ENCODE results near the gene EPHA7. TPM values are rescaled to one million over a fixed set of nuclear protein-coding genes. Genes with fewer than 3 reads are reported as not detected.

EPHA7 gene
- total and polyA plus RNA-seq, 2 of the 13 experiments (the other 11 are each of a cell fraction or from before 2014, with no cell fraction given): not detected

GRCh38 chr6:93193868-93194267 is 225.5 kb downstream of the EPHA7 start:
- POLR2A ChIA-PET: no interaction called here
- no peaks in the 10 kb centered on the region for H4K20me1 ChIP-seq (ENCODE audit: insufficient read depth, low read length)

More at GRCh38 chr6:93193868-93194267, 225.5 kb downstream of the EPHA7 start:
- DNase-seq (ENCODE audit: low spot score): no peak
- no TSS peak for BruUV-seq (replicated peaks)
- Histone ChIP-seq H3K36me3 (replicated peaks in 1 of 2; ENCODE audit: control insufficient read depth in 1 of 2, insufficient read depth in 2 of 2, low read length in 2 of 2) (no peaks in the 10 kb centered on the region), H3K4me2 (ENCODE audit: low read depth, low read length) (no peak overlapping the region), H3K9me3 (ENCODE audit: low read length) (no peaks in the 10 kb centered on the region), H3K4me3 (replicated peaks in 1 of 3; ENCODE audit: insufficient read depth in 1 of 3, low read depth in 2 of 3, low read length in 3 of 3) (no peak overlapping the region), H2AFZ (ENCODE audit: low read length) (no peak overlapping the region), H3K4me1 (ENCODE audit: insufficient read depth, low read length) (no peaks in the 10 kb centered on the region), H3K27ac (ENCODE audit: extremely low read length, insufficient read depth, low read length) (no peak overlapping the region), H3K79me2 (ENCODE audit: insufficient read depth, low read length) (no peaks in the 10 kb centered on the region), H3K27me3 (ENCODE audit: control insufficient read depth in 1 of 2, insufficient read depth in 2 of 2, low read length in 2 of 2) (no peaks in the 10 kb centered on the region; a peak in 1 of 5 replicates), H3K9ac (ENCODE audit: insufficient read depth, low read depth, low read length) (no peak overlapping the region)
- in situ Hi-C loops (cut with HindIII; ENCODE audit: extremely low pct_ligation_motif_present, low pct_unique_long_range_greater_than_20kb) (no loop called here), intact Hi-C loops (cut with micrococcal nuclease; ENCODE audit: unreplicated experiment) (no loop called here)
- no peak for ATAC-seq
- WGBS (ENCODE audit: low lambda C conversion rate): 0% methylated on average over 2 of the region's 2 CpGs
- no peak for FAIRE-seq
- no peak for TF ChIP-seq ARID3A (IDR thresholded peaks at IDR 0.05; ENCODE audit: low read depth, low read length)
- TF ChIP-seq ZNF747 (CRISPR knock-in tag; IDR thresholded peaks at IDR 0.05; ENCODE audit: borderline replicate concordance): no peak
- no peak for TF ChIP-seq BRCA1 (CRISPR knock-in tag; IDR thresholded peaks at IDR 0.05)
- no peak for TF ChIP-seq NFKB2 (CRISPR knock-in tag; IDR thresholded peaks at IDR 0.05; ENCODE audit: borderline replicate concordance)
- no peak for TF ChIP-seq HOXA3 (CRISPR knock-in tag; IDR thresholded peaks at IDR 0.05)
- TF ChIP-seq MIXL1 (CRISPR knock-in tag; IDR thresholded peaks at IDR 0.05): no peak
- TF ChIP-seq NONO (IDR thresholded peaks at IDR 0.05): no peak
- TF ChIP-seq NONO (CRISPR knock-in tag; conservative IDR thresholded peaks at IDR 0.05): no peak
- TF ChIP-seq SUZ12 (IDR thresholded peaks at IDR 0.05; ENCODE audit: low read depth, low read length): no peak
- TF ChIP-seq SOX5 (CRISPR knock-in tag; IDR thresholded peaks at IDR 0.05; ENCODE audit: borderline replicate concordance): no peak
- TF ChIP-seq RBFOX2 (IDR thresholded peaks at IDR 0.05; ENCODE audit: low read depth, low read length): no peak
- TF ChIP-seq SKI (IDR thresholded peaks at IDR 0.05; ENCODE audit: partially characterized antibody): no peak
- TF ChIP-seq ZNF296 (CRISPR knock-in tag; conservative IDR thresholded peaks at IDR 0.05): no peak
- TF ChIP-seq RFXAP (CRISPR knock-in tag; IDR thresholded peaks at IDR 0.05; ENCODE audit: borderline replicate concordance): no peak
- TF ChIP-seq ATM (IDR thresholded peaks at IDR 0.05; ENCODE audit: borderline replicate concordance): no peak
- TF ChIP-seq ZBED4 (CRISPR knock-in tag; IDR thresholded peaks at IDR 0.05; ENCODE audit: borderline replicate concordance): no peak
- no peak for TF ChIP-seq HDAC2 (CRISPR knock-in tag; IDR thresholded peaks at IDR 0.05)
- TF ChIP-seq ZNF816 (CRISPR knock-in tag; IDR thresholded peaks at IDR 0.05; ENCODE audit: borderline replicate concordance): no peak
- TF ChIP-seq SALL2 (CRISPR knock-in tag; IDR thresholded peaks at IDR 0.05): no peak
- no peak for TF ChIP-seq PITX1 (CRISPR knock-in tag; IDR thresholded peaks at IDR 0.05)
- CTCF ChIA-PET (ENCODE audit: low intra/inter-chr PET ratio, low total read pairs): no interaction called here
